Effector memory CD4-positive, alpha-beta T cell (primary cell): ENCODE data around the gene TK1.
A peak's percentile ranks its signal among the peaks of the same experiment; 100 is the strongest.
"Not testable (repeated sequence)": the region's sequence is repeated elsewhere in the genome, so short reads cannot be mapped to it uniquely, and the experiment has no call there.

Experiments used
- DNase-seq, 3 donors: peaks; one replicate each; pipeline ENCODE4 v3.0.0-alpha.2; 2020
- H3K27ac ChIP-seq: 2 replicates; pipeline ENCODE4 v1.7.0; 2013; ENCODE audit warnings: mild to moderate bottlenecking, low read length, moderate library complexity; ENCODE audit not compliant: insufficient read depth, poor library complexity, severe bottlenecking
- H3K27me3 ChIP-seq: replicated peaks from 2 replicates; pipeline ENCODE4 v1.7.0; 2013; ENCODE audit warnings: mild to moderate bottlenecking, low read length; ENCODE audit not compliant: insufficient read depth, control insufficient read depth, poor library complexity, severe bottlenecking
- H3K36me3 ChIP-seq: 2 replicates; pipeline ENCODE4 v1.7.0; 2013; ENCODE audit warnings: mild to moderate bottlenecking, low read length, moderate library complexity; ENCODE audit not compliant: control insufficient read depth, insufficient read depth
- H3K4me1 ChIP-seq: 2 replicates; pipeline ENCODE4 v1.7.0; 2013; ENCODE audit warnings: low read length, mild to moderate bottlenecking; ENCODE audit not compliant: control insufficient read depth, insufficient read depth, poor library complexity, severe bottlenecking
- H3K4me3 ChIP-seq: 2 replicates; pipeline ENCODE4 v1.7.0; 2013; ENCODE audit warnings: low read length, low read depth, mild to moderate bottlenecking; ENCODE audit not compliant: insufficient read depth, poor library complexity, severe bottlenecking
- H3K9me3 ChIP-seq: 2 replicates; pipeline ENCODE4 v1.7.0; 2013; ENCODE audit warnings: mild to moderate bottlenecking, low read length, moderate library complexity; ENCODE audit not compliant: control insufficient read depth

Gene TK1

DNA sequence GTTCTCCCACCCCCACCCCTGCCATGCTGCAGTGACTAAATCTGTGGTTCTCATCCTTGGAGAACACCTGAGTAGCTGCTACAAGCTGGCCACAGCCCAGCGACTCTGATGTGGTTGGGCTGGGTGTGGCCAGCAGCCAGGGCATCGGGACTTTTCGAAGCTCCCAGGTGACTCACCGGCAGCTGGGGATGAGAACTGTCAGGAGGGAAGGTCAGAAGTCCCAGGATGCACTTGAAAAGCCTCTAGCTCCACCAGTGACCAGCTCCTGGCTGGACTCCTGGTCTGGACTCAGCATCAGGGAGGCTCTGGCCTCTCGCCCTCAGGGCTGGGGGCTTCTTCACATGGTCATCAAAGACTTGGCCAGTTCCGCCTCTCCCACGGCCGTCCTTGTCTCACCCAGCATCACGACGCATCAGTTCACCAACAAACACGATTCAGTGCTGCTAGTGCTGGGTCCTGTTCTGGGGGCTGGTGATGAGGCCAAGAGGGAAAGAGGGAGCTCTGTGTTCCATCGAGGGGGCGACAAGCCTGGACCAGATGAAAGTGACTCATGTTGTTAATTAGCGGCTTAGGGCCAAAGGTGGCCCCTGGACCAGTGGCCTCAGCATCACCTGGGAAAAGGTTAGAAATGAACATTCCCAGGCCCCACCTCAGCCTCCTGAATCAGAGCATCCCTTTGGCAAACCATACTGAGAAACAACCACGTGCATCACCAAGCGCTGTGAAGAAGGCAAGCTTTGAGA, 44.6 kb downstream of the TK1 start:
- H3K4me3 ChIP-seq, result no peak overlapping the region
- peaks cover 27% of the 10 kb centered on the region for H3K4me1 ChIP-seq
- H3K9me3 ChIP-seq, result no peaks in the 10 kb centered on the region
- H3K36me3 ChIP-seq, result peaks cover 22% of the 10 kb centered on the region
- no peak for DNase-seq
- no peaks in the 10 kb centered on the region for H3K27me3 ChIP-seq
- no peak overlapping the region for H3K27ac ChIP-seq

DNA sequence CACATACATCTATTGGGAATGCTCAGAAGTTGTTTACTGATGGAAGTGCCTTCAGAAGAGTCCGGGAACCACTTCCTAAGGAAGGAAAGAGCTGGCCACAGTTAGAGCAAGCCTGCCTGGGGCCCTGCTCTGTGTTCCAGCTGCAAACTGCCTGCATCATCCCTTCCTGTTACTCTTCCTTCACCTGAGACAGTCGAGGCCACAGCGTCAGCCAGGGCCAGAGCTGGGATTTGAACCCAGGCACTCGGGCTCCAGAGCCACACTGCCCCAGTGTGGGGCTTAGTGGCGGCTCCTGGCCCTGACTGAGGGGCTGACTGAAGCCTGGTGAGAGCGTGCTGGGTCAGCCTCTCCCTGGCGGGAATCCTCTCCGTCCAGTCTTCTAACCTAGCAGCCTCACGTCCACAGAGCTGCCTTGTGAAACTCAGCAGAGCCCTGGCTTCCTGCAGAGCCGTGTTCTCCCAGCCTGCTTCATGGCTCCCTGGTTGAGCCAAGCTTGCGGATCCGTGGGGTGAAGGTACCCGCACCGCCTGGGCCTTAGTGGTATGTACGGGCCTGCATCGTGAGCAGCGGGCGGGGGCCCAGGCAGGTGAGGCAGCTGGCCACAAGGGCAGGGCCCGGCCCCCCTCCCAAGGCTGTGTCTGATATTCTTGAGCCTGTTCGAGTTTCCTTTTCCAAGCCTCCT, 45.3 kb downstream of the TK1 start:
- Histone ChIP-seq H3K27ac (peak overlapping the region; percentile 9), H3K27me3 (no peaks in the 10 kb centered on the region)

DNA sequence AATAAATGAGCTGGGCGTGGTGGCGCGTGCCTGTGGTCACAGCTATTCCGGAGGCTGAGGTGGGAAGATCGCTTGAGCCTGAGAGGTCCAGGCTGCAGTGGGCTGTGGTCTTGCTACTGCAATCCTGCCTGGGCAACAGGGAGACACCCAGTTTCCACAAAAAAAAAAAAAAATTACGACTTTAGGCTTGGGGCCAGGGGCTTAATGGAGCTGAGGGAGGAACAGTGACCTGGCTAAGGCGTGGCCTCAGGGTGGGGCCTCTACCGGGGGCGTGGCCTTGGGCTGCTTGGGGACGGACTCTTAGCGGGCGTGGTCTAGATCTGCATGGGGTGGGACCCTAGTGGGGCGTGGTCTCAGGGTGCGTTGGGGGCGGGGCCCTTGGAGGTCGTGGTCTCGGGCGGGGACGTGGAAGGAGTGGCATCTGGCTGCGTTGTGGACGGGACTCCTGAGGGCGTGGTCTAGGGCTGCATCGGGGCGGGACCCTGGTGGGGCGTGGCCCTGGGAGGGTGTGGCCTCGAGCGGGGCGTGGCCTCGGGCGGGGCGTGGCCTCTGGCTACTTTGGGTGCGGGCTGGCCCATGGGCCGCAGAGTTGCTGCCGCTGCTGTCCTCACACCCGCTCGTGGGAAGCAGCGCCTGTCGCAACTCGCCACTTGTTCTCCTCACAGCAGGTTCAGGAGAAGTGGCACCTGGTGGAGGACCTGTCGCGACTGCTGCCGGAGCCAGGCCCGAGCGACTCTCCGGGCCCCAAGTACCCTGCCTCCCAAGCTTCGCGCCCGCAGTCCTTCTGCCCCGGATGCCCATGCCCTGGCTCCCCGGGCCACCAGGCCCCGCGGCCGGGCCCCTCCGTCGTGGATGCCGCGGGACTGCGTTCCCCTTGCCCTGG, 46.4 kb downstream of the TK1 start:
- Histone ChIP-seq H3K4me3 (no peak overlapping the region), H3K36me3 (peaks cover 37% of the 10 kb centered on the region), H3K27ac (peak overlapping the region; percentile 49), H3K27me3 (no peaks in the 10 kb centered on the region), H3K9me3 (no peaks in the 10 kb centered on the region), H3K4me1 (peaks cover 41% of the 10 kb centered on the region)
- DNase-seq, result peak; percentile 92 to 97 (median 93)

More for the DNA sequence above, 45.3 kb downstream of the TK1 start:
- H3K36me3 ChIP-seq, result peaks cover 28% of the 10 kb centered on the region
- no peak overlapping the region for H3K4me3 ChIP-seq
- H3K4me1 ChIP-seq, result peaks cover 34% of the 10 kb centered on the region
- no peak for DNase-seq
- H3K9me3 ChIP-seq, result no peaks in the 10 kb centered on the region

DNA sequence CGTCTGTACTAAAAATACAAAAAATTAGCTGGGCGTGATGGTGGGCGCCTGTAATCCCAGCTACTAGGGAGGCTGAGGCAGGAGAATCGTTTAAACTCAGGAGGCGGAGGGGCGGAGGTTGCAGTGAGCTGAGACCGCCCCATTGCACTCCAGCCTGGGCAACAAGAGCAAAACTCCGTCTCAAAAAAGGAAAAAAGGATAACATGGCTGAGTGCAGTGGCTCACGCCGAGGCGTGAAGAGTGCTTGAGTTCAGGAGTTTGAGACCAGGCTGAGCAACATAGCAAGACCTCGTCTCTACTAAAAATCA, 47.0 kb downstream of the TK1 start:
- H3K27ac ChIP-seq, result peak overlapping the region; percentile 49
- H3K36me3 ChIP-seq, result peaks cover 43% of the 10 kb centered on the region
- H3K27me3 ChIP-seq, H3K9me3 ChIP-seq, DNase-seq, H3K4me3 ChIP-seq: not testable (repeated sequence)
- H3K4me1 ChIP-seq, result peaks cover 45% of the 10 kb centered on the region

DNA sequence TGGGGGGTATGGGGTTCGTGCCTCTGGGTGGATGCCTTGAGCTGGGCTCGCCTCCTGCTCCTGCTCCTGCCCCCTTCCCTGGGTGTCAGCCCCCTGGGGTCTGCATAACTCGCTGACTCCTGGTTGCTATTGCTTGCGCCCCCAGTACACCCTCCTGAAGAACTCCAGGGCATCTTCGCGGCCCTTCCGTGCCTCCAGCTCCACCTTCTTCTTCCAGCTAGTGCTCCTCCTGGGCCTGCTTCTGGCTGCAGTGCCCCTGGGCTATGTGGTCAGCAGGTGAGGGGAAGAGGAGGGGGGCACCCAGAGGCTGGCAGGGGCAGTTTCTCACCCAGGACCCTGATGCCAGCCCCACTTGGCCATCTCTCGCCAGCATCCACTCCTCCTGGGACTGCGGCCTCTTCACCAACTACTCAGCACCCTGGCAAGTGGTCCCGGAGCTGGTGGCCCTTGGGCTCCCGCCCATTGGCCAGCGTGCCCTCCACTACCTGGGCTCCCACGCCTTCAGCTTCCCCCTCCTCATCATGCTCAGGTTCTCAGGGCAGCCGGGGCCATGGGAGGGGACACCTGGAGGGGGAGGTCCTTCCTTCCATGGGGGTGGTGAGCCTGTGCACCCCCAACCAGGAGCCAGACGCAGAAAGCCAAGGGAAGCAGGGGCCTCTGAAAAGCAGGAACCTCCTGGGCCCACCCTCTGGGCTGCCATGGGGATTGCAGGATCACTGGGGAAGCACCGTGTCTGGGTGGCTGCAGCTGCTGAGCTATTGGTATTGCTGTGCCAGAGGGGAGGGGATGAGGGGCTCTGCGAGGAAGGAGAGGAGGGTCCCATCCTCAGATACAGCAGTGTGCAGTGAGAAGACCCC, 48.4 kb downstream of the TK1 start:
- Histone ChIP-seq H3K4me3 (no peak overlapping the region), H3K9me3 (no peaks in the 10 kb centered on the region), H3K36me3 (peaks cover 57% of the 10 kb centered on the region), H3K27ac (no peak overlapping the region), H3K4me1 (peaks cover 58% of the 10 kb centered on the region), H3K27me3 (no peaks in the 10 kb centered on the region)
- no peak for DNase-seq

DNA sequence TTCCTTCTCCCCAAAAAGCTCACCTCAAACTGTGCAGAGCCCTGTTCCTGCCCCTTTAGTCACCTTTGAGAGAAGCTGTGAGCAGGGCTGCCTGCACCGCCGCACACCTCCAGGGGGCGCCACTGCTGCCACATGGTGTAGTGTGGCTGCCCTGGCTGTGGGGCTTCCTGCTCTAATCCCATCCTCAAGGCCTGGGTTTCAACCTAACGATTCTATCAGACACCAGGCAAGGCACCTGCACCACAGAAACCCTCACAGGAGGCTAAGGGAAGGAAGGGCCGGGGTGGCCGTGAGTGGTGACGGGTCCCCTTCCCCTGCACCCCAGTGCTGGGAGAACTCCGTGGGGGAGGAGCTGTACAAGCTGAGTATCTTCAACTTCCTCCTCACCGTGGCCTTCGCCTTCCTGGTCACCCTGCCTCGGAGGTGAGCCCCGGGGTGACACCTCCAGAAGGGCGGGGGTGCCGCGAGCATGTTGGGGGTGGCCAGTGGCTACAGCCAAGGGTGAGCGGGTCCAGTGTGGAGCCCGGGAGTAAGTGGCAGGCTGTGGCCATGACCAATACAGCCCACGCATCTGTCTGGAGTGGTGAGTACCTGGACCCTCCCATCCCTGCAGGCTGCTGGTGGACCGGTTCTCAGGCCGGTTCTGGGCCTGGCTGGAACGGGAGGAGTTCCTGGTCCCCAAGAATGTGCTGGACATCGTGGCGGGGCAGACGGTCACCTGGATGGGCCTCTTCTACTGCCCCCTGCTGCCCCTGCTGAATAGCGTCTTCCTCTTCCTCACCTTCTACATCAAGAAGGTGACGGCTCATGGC, 49.3 kb downstream of the TK1 start:
- H3K27me3 ChIP-seq, result no peaks in the 10 kb centered on the region
- peak overlapping the region; percentile 30 for H3K27ac ChIP-seq
- peaks cover 66% of the 10 kb centered on the region for H3K4me1 ChIP-seq
- no peaks in the 10 kb centered on the region for H3K9me3 ChIP-seq
- H3K36me3 ChIP-seq, result peaks cover 60% of the 10 kb centered on the region
- no peak overlapping the region for H3K4me3 ChIP-seq
- DNase-seq, result peak in 2 of 3 donors; percentile 35 to 43

DNA sequence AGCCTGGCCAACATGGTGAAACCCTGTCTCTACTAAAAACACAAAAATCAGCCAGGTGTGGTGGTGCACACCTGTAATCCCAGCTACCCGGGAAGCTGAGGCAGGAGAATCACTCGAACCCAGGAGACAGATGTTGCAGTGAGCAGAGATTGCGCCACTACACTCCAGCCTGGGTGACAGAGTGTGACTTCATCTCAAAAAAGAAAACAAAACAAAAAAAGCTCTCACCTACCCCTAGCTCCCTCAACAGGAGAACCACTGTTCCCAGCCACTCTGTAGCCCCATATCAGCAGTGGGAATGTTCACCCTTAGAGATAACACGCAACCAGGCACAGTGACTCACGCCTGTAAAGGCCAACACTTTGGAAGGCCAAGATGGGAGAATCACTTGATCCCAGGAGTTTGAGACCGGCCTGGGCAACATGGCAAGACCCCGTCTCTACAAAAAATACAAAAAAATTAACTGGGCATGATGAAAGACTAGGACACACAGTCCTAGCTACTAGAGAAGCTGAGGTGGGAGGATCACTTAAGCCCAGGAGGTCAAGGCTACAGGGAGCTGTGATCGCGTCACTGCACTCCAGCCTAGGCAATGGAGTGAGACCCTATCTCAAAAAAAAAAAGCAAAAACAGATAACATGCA, 50.9 kb downstream of the TK1 start:
- Histone ChIP-seq H3K9me3 (no peaks in the 10 kb centered on the region), H3K4me1 (peaks cover 68% of the 10 kb centered on the region), H3K27ac (no peak overlapping the region), H3K27me3 (no peaks in the 10 kb centered on the region), H3K36me3 (peaks cover 44% of the 10 kb centered on the region), H3K4me3 (no peak overlapping the region)
- no peak for DNase-seq

DNA sequence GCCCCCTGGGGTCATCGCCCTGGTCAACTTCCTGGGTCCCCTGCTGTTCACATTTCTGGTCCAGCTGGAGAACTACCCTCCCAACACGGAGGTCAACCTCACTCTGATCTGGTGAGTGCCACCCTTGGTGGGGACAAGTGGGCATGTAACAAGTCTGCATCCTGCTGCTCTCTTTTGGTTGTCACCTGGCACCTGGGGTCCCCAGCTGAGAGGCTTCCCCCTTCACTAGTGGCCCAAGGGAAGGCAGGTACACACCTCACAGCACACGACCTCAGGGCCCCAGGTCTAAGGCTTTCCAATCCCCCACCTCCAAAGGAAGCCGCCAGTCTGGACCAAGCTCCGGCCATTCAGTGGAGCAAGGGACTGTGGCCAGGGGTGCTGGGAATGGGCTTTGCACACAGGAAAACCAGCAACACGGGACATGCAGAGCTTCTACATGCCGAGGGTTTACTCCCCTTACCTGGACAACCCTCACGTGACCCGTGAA, 51.9 kb downstream of the TK1 start:
- H3K27me3 ChIP-seq, result no peaks in the 10 kb centered on the region
- H3K4me1 ChIP-seq, result peaks cover 70% of the 10 kb centered on the region
- no peak overlapping the region for H3K4me3 ChIP-seq
- DNase-seq, result no peak
- H3K27ac ChIP-seq, result peak overlapping the region; percentile 33
- peaks cover 44% of the 10 kb centered on the region for H3K36me3 ChIP-seq
- no peaks in the 10 kb centered on the region for H3K9me3 ChIP-seq
